Gastroesophageal sphincter (tissue), 4 donors: ENCODE data around the gene E2F1. TPM values are rescaled to one million over a fixed set of nuclear protein-coding genes. Genes with fewer than 3 reads are reported as not detected.
"Not testable (repeated sequence)": the region's sequence is repeated elsewhere in the genome, so short reads cannot be mapped to it uniquely, and the experiment has no call there.

Experiments used
- ATAC-seq: fragments of 150-250 bp; one replicate; pipeline ENCODE4 v1.9.1; 2016; ENCODE audit warnings: mild to moderate bottlenecking, moderate library complexity
- H3K27ac ChIP-seq, 4 donors: fragments of 200-600 bp; sonication (generic) in 3 of 4; 1 replicate in 3 of 4; 2 replicates in 1 of 4; pipeline ENCODE4 v1.5.1; 2016 to 2019
- H3K27me3 ChIP-seq: fragments of 200-600 bp; sonication (generic); one replicate; pipeline ENCODE4 v1.5.1; 2019
- H3K36me3 ChIP-seq, 2 donors: fragments of 200-600 bp; sonication (generic); one replicate each; pipeline ENCODE4 v1.5.1; 2019; ENCODE audit warnings: control low read depth in 1 of 2
- H3K4me1 ChIP-seq, 3 donors: fragments of 200-600 bp; sonication (generic); 1 replicate in 2 of 3; 2 replicates in 1 of 3; pipeline ENCODE4 v1.5.1; 2016 to 2019; ENCODE audit warnings: control low read depth in 2 of 3
- H3K4me3 ChIP-seq, 2 donors: fragments of 200-600 bp; sonication (generic); one replicate each; pipeline ENCODE4 v1.5.1; 2019; ENCODE audit warnings: mild to moderate bottlenecking in 1 of 2, moderate library complexity in 1 of 2
- H3K9me3 ChIP-seq, 3 donors: fragments of 200-600 bp; sonication (generic); one replicate each; pipeline ENCODE4 v1.5.1; 2017 to 2019; ENCODE audit warnings: control low read depth in 2 of 3
- EP300 ChIP-seq: sonication (generic); formaldehyde crosslinking; IDR thresholded peaks from one replicate; pipeline ENCODE4 v1.6.1; 2017; ENCODE audit warnings: antibody characterized with exemption, mild to moderate bottlenecking
- POLR2A ChIP-seq, 2 donors: fragments of 450-650 bp; IDR thresholded peaks; one replicate each; pipeline ENCODE4 v1.6.1; 2017; ENCODE audit warnings: antibody characterized with exemption in 2 of 2, mild to moderate bottlenecking in 2 of 2, moderate library complexity in 1 of 2
- POLR2AphosphoS5 ChIP-seq: sonication (generic); formaldehyde crosslinking; IDR thresholded peaks from one replicate; pipeline ENCODE4 v1.6.1; 2017; ENCODE audit warnings: antibody characterized with exemption
- WGBS, 2 donors: methylation state at CpG; one replicate each; pipeline ENCODE4 v1.1.5; 2018; ENCODE audit warnings: low coverage in 1 of 2; 5-methylcytosine and 5-hydroxymethylcytosine counted together
- total RNA-seq, 4 donors: library from RNA; depleted of rRNA; stranded (reverse); fragments of >200 nt; gene quantifications; one replicate each; pipeline ENCODE4 v1.1.0, GENCODE V29; 2016
- TF ChIP-seq, protein P1 (sequence below), 4 experiments: fragments of 200-600 bp in 2 of 4; fragments of 450-650 bp in 2 of 4; sonication (generic) in 1 of 4; IDR thresholded peaks; one replicate each; pipeline ENCODE4 v1.5.1; 2017 to 2019; ENCODE audit warnings: antibody characterized with exemption in 4 of 4, mild to moderate bottlenecking in 2 of 4, moderate library complexity in 2 of 4

The E2F1 gene
- total RNA-seq, 4 donors from 2014 or later: 0.57 to 4.4 (median 1.5) TPM

DNA sequence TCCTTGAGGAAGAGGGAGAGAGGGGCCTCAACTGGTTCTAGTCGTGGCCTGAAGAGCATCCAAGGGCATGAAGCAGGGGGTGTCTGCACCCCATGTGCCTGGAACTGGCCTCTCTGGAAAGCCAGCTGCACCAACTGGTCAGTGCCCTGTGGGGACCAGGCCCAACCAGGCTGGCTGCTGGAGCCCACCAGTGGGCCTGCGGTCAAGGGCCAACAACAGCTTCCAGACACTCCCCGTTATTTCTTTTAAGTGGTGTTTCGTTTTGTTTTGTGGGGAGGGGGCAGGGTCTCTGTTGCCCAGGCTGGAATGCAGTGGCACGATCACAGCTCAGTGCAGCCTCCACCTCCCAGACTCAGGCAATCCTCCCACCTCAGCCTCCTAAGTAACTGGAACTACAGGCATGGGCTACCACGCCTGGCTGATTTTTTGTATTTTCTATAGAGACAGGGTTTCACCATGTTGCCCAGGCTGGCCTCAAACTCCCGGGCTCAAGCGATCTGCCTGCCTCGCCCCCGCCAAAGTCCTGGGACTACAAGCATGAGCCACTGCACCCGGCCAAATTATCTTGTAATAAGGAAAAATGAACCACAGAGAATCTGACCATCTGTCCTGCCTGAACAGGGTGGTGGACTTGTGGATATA, 36.0 kb downstream of the E2F1 start:
- H3K36me3 ChIP-seq: peaks cover 0 to 11% of the 10 kb centered on the region in 2 donors
- no peaks in the 10 kb centered on the region for H3K9me3 ChIP-seq
- no peak for ATAC-seq
- H3K4me1 ChIP-seq: peaks cover 0 to 44% (median 24%) of the 10 kb centered on the region in 3 donors
- H3K27me3 ChIP-seq: no peaks in the 10 kb centered on the region
- no peak overlapping the region for H3K27ac ChIP-seq
- TF ChIP-seq POLR2A (IDR thresholded peaks at IDR 0.05) (no peak), POLR2AphosphoS5 (no peak), EP300 (no peak)
- TF ChIP-seq, protein P1, sequence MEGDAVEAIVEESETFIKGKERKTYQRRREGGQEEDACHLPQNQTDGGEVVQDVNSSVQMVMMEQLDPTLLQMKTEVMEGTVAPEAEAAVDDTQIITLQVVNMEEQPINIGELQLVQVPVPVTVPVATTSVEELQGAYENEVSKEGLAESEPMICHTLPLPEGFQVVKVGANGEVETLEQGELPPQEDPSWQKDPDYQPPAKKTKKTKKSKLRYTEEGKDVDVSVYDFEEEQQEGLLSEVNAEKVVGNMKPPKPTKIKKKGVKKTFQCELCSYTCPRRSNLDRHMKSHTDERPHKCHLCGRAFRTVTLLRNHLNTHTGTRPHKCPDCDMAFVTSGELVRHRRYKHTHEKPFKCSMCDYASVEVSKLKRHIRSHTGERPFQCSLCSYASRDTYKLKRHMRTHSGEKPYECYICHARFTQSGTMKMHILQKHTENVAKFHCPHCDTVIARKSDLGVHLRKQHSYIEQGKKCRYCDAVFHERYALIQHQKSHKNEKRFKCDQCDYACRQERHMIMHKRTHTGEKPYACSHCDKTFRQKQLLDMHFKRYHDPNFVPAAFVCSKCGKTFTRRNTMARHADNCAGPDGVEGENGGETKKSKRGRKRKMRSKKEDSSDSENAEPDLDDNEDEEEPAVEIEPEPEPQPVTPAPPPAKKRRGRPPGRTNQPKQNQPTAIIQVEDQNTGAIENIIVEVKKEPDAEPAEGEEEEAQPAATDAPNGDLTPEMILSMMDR (IDR thresholded peaks at IDR 0.05): no peak
- no peak overlapping the region for H3K4me3 ChIP-seq
- WGBS, 2 donors: 63 to 94% methylated on average over 1 to 5 of the region's 11 CpGs

DNA sequence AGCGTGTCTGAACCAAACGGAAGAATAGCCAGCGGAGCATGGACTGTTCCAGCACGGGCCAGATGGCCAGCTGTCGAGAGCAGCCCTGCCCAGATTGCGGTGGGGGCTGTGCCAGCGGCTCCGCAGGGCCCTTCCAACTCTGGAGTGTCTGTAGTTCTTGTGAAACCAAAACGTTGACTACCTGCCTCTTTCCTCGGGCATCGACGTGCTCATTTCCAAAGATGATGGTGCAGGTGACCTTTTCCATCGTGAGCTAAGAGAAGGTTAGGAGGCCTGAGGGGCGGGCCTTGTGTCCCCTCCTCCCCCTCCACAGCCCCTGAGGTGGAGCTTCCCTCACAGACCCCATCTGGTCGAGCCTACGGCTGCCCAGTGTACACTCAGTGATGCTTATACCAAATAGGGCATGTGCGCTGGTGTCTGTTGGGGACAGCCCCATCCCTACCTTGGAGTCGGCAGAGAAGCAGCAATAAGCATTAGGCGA, 36.9 kb downstream of the E2F1 start:
- TF ChIP-seq, protein P1 (IDR thresholded peaks at IDR 0.05): no peak
- TF ChIP-seq POLR2AphosphoS5 (no peak), POLR2A (IDR thresholded peaks at IDR 0.05) (no peak), EP300 (no peak)
- Histone ChIP-seq H3K27ac (peak overlapping the region in 3 of 4 donors; percentile 22 to 31 (median 27)), H3K27me3 (no peaks in the 10 kb centered on the region), H3K9me3 (no peaks in the 10 kb centered on the region), H3K36me3 (peaks cover 0 to 21% of the 10 kb centered on the region in 2 donors), H3K4me1 (peaks cover 0 to 44% (median 24%) of the 10 kb centered on the region in 3 donors), H3K4me3 (no peak overlapping the region)
- ATAC-seq: peak; percentile 52
- 39 to 81% methylated on average over 6 to 10 of the region's 19 CpGs for WGBS, 2 donors

DNA sequence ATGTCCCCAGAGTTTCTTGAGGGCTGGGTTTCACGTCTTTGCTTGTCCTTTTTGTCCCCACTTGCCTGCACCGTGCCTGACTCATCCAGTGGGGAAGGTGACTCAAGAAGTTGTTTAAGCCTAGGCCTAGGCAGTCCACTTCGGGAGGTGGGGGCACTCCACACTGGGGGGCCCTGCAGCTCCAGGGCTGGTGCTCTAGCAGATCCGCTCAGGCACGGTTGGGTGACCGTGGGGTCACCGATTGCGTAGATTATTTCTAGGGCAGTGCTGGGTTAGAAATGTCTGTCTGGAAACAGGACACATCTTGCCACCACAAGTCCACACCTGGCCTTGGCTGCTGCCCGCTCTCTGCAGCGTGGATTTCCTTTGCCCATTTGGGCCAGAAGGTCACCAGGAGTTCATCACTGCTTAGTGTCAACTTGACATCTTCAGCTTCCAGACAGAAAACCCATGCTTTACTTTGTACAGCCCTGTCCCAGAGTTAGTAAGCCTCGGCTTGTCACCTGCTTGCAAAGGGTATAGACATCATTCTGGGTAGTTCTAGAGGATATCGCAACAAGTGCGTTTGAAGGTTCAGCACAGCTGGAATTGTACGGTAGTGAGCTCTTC, 37.7 kb downstream of the E2F1 start:
- Histone ChIP-seq H3K27me3 (no peaks in the 10 kb centered on the region), H3K36me3 (peaks cover 0 to 26% of the 10 kb centered on the region in 2 donors), H3K4me1 (peaks cover 0 to 41% (median 19%) of the 10 kb centered on the region in 3 donors), H3K4me3 (no peak overlapping the region), H3K9me3 (no peaks in the 10 kb centered on the region), H3K27ac (peak overlapping the region in 1 of 4 donors; percentile 10)
- WGBS, 2 donors: 63 to 79% methylated on average over 5 of the region's 14 CpGs
- no peak for ATAC-seq
- TF ChIP-seq EP300 (no peak), POLR2A (IDR thresholded peaks at IDR 0.05) (no peak), POLR2AphosphoS5 (no peak)
- TF ChIP-seq, protein P1 (IDR thresholded peaks at IDR 0.05): no peak

DNA sequence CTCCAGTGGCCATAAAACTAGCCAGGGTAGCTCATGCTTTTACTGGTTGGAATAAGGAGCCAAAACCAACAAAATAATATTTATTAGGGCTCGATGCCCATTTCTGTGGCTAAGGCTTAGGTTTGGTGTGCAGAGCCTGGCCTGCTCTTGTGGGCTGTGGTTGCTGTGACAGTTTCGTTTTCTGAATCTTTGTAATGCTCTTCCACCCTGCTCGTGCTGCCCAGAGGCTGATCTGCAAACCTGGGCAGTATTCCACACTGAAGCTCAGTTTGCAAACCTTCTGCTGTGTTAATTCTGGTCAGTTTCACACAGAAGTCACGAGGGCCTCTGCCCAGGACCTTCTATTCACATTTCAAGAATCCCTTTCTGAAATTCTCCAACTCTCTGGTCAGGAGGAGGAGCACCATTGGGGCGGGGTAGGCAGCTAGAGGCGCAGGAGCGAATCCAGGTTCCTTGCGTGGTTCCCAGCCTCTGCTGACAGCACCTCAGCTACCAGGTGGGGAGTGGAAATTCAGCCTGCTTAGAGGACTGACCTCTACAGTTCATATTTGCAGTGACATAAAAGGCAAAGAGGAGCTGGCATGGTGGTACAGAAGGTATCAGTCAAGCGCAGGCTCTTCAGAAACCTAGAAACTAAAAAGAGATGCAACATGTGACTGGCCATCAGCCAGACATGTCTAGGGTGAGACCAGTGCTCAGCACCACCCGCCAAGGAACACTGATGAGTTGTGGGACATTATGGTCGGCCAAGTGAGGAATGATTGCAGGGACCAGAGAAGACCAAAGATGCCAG, 38.4 kb downstream of the E2F1 start:
- ATAC-seq: peak; percentile 35
- peaks cover 0 to 33% of the 10 kb centered on the region in 2 donors for H3K36me3 ChIP-seq
- H3K4me1 ChIP-seq: peaks cover 0 to 34% (median 15%) of the 10 kb centered on the region in 3 donors
- no peaks in the 10 kb centered on the region for H3K9me3 ChIP-seq
- no peaks in the 10 kb centered on the region for H3K27me3 ChIP-seq
- WGBS, 2 donors: 75 to 76% methylated on average over 5 to 6 of the region's 11 CpGs
- peak overlapping the region in 2 of 4 donors; percentile 20 to 26 for H3K27ac ChIP-seq
- no peak for TF ChIP-seq EP300
- TF ChIP-seq, protein P1 (IDR thresholded peaks at IDR 0.05): no peak
- TF ChIP-seq POLR2AphosphoS5: no peak
- no peak for TF ChIP-seq POLR2A (IDR thresholded peaks at IDR 0.05)
- no peak overlapping the region for H3K4me3 ChIP-seq

DNA sequence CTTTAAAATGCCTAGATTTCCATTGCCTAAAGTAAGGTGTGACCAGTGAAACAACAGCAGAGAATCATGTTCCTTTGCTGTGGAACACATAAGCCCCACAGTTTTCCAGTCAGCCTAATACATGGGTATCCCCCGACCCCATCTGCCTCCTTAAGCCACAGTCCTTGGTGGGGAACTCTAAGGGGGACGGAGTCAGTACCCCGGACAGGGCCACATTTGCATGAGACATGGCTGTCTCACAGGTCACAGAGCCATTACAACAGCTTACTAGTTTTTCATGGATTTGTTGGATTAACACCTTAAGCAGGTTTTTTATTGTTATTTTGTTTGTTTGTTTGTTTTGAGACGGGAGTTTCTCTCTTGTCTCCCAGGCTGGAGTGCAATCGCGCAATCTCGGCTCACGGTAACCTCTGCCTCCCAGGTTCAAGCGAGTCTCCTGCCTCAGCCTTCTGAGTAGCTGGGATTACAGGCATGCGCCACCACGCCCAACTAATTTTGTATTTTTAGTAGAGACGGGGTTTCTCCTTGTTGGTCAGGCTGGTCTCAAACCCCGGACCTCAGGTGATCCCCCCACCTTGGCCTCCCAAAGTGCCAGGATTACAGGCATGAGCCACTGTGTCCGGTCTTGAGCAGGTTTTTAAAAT, 39.1 kb downstream of the E2F1 start:
- WGBS, 2 donors: 81 to 87% methylated on average over 7 to 10 of the region's 14 CpGs
- not testable (repeated sequence) for ATAC-seq

More for the DNA sequence above, 39.1 kb downstream of the E2F1 start:
- not testable (repeated sequence) for H3K9me3 ChIP-seq, H3K27me3 ChIP-seq, H3K4me3 ChIP-seq
- H3K36me3 ChIP-seq: peaks cover 0 to 41% of the 10 kb centered on the region in 2 donors
- peaks cover 0 to 31% (median 15%) of the 10 kb centered on the region in 3 donors for H3K4me1 ChIP-seq
- peak overlapping the region in 2 of 4 donors; percentile 20 to 26 for H3K27ac ChIP-seq
